Measurements from ENCODE around the gene NOX3. TPM values are rescaled to one million over a fixed set of nuclear protein-coding genes. Genes with fewer than 3 reads are reported as not detected.

The NOX3 gene
- total RNA-seq, 1 donor from 2014 or later = not detected

GRCh38 chr6:155351273-155352129, 104.1 kb downstream of the NOX3 start:
- DNase-seq (no peak), ATAC-seq (ENCODE audit: poor library complexity) (no peak)
- intact Hi-C loops (cut with DNase I) = no loop called here

DNA sequence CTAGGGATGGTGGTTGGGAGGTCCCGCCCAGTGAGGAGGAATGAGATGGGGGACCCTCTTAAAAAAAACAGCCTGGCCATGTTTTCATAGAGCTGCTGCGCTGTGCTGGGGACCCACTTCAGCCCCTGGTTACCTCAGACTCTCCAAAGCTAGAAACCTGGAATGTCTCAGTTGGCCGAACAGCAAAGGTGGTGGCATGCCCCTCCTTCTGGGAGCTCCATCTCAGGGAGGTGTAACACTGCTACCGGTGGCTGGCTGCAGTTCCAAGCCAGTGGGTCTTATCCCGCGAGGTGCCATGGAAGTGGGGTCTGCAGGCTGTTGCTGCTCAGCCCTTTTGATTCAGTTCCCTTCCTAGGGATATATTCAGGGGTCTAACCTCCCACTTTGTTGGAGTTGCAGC, 105.7 kb downstream of the NOX3 start:
- ATAC-seq (ENCODE audit: poor library complexity) (no peak), DNase-seq (no peak)
- intact Hi-C loops (cut with DNase I) = no loop called here

DNA sequence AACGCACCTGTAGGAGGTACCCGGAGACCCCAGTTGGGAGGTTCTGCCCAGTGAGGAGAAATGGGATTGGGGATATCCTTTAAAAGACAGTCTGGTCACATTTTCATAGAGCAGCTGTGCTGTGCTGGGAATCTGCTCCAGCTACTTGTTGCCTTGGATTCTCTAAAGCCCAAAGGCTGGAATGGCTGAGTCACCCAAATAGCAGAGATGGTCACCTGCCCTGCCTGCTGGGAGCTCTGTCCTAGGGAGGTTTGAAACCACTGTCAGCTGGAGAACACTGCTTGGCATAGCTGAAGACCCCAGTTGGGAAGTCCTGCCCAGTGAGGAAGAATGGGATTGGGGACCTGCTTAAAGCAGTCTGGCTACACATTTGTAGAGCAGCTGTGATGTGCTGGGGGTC, 106.5 kb downstream of the NOX3 start:
- DNase-seq (no peak), ATAC-seq (ENCODE audit: poor library complexity) (no peak)
- intact Hi-C loops (cut with DNase I) = no loop called here

GRCh38 chr6:155347800-155348199, 107.8 kb downstream of the NOX3 start:
- ATAC-seq (ENCODE audit: poor library complexity) (no peak), DNase-seq (no peak)
- intact Hi-C loops (cut with DNase I) = no loop called here

GRCh38 chr6:155346957-155347356, 108.7 kb downstream of the NOX3 start:
- DNase-seq (no peak), ATAC-seq (ENCODE audit: poor library complexity) (no peak)
- intact Hi-C loops (cut with DNase I) = no loop called here

Other genes with a start within 250 kb of the NOX3 start
- gene CLDN20, start 191.8 kb downstream of the NOX3 start, total RNA-seq = not detected
- gene TFB1M, start 141.4 kb downstream of the NOX3 start, total RNA-seq = 19.5 TPM

Measured in Right ventricle myocardium superior (tissue), 1 donor.